ENCODE measurements around the gene BRD2.

BRD2 gene

DNA sequence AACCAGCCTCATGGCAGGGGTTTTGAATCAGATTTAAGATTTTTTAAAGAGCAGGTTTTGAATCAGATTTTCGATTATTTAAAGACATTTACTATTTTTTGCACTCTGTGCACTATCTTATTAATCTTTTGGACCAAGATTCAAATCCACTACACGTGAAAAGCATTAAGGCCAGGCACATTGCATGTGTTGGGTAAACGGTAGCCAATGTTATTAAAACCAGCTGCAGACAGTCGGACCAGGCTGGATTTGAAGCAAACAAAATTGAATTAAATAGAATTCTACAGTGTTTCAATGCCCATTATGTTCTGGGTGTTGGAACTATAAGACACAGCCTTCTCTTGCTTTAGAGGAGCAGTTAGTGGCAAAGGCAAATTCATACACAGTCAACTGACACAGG lies 33.3 kb downstream of the BRD2 start:
- no peak for DNase-seq

DNA sequence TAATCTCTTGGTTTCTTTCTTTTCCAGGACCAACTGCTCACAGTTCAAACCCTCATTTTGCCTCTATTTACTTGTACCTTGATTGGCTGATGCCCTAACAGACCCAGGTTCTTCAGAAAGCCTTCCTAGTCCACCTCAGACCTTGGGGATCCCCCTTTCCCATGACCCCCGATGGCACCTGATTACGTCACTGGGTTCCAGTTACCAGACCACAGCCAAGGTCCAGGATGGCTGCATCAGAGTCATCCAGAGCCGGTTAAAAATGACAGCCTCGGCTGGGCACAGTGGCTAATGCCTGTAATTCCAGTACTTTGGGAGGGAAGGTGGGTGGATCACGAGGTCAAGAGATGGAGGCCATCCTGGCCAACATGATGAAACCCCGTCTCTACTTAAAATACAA lies 36.5 kb downstream of the BRD2 start:
- no peak for DNase-seq

DNA sequence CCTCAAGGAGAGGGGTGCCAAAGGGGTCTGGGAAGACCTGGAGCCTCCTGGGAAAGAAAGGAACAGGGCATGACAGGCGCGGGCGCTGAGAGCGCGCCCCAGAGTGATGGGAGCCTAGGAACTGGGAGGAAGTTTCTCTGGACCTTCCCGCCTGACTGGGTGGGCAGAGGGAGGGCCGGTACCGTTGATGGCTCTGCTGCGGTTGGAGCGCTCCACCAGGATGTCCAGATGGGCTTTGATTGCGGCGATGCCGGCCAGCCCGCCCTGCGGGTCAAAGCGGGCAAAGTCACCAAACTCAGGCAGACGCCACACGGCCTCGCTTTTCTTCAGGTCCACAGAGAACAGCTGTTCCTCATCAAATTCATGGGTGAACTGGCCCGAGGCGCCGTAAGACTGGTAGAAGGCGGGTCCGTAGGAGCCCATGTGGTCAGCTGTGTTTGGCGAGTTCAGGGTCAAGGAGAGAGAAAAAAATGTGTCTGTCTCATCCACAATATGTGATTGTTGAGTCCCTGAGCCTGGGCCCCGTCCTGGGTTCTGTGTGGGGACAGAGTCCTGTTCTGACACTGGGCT lies 39.5 kb downstream of the BRD2 start:
- DNase-seq, result no peak

DNA sequence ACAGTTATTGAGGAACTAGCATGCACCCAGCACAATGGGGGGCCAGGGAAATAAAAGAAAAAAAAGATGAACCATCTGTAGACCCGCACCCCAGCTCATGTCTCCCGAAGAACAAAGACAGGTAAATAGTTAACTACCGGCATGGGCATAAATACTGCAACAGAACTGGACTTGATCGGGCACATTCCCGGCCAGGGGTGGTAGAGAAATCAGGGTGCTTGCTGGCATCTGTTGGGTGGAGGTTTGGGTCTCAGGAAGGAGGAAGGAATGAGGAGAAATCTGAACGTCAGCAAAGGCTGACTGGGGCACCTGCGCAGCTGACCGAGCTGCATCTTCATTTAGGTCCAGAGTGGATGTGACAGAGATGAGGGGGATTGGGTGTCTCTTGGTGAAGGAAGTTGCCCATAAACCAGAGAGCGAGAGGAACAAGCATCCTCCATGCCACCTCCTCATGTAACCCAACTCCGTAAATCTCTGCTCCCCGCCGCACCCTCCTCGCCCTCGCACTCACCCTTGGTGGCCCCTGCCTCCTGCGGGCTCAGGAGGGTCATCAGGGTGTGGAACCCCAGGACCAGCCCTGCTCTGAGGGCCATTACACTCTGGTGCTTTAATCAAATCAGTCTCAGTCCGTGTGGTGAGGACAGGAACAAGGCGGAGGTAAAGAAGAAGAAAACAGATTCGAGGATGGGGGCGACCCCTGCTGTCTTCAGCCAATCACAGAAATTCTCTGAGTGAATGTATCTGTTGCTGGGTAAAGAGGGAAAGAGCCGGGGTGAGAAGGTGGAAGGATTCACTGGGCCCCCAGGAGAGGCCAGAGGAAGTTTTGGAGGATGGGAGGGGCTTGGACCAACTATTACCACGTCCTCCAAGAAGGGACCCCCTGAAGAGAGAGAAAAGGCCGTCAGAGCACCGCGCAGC lies 40.8 kb downstream of the BRD2 start, which contains the start of gene HLA-DOA:
Gene HLA-DOA (minus strand): TSS at position 648 of the 918 bp plus-strand sequence.
- no peak for DNase-seq

DNA sequence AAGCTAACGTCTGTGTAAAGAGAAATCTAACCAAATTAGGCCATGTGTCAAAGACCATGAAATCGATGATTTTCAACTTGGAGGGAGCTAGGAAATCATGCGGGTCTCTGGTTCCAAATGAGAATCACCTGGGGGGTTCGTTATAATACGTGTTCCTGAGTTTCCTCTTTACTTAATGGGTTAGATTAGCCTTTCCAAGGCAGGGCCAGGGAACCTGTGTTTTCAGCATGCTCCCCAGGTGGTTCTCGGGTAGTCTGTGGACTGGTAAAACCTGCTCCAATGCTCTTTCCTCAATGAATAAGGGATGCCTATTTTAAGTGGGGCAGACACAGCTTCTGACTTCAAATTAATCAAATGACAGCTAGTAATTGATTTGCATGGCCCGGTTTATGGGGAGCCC lies 42.0 kb downstream of the BRD2 start:
- no peak for DNase-seq

DNA sequence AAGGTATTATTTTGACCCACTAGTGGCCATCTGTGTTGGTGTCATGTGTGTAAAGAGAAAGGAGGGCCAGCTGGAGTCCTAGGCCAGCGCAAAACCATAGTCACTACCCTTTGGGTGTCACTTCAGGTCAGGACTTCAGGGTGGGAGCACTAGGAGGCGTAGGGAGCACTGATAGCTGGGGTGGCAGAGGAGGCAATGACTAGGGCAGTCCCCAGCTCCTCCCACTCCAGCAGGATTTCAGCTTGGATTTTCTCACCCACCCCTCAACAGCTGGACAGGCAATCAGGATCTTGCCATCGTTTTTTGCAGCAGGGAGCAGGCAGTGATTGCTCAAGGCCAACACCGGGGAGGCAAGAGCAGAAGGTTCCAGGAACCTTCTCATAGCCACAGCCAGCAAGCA lies 45.2 kb downstream of the BRD2 start:
- DNase-seq, result no peak

DNA sequence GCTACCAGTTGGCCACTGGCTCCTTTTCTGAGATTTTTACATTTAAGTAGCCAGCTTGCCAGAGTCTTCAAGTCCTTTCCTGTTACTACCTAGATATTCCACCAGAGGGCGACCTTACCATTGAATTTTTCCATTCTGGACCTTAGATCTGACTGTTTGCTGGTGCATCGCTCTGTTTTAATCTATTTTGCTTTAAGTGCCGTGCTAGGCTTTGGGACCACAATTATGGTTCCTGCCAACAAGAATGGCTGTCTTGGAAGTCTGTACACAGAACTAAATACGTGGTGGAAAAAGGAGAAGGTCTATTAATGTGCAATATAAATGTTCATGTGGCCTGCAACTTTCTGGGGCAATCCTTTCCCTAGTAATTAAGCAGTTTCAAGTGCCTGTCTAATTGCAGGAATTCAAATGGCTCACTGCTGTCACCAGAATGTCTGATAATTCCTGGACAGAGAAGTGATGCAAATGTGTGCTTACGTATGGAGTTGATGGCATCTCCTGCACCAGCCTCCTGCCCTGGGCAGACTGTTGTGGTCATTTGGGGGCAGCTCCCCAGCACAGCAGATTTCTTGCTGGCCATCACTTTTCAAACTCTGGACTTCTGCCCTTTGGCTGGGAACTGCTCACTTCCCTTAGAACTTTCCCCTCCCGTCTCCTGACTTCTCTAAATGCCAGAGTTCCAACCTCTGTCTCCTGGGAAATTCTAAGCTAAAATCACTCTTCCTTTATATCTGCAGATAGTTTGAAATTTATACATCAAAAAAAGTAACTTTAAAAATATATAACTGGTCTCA lies 46.6 kb downstream of the BRD2 start:
- DNase-seq, result no peak

DNA sequence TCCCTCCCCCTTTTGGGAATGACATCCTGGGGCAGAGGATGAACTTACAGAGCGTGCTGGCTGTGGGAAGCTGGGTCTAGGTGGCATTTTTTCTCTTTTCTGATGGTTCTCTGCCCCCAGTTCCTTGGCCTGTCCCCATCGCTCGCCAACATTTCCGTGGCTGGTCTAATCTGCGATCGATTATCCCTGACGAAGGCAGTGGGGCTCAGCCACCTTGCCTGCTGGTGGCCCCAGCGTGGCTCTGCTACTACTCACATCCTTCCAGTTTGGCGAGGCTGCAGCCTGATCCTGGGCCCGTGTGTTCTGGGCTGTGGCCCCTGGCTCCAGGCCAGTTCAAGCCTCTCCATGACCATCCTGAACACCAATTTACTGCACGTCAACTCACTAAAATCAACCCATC lies 47.4 kb downstream of the BRD2 start:
- no peak for DNase-seq

DNA sequence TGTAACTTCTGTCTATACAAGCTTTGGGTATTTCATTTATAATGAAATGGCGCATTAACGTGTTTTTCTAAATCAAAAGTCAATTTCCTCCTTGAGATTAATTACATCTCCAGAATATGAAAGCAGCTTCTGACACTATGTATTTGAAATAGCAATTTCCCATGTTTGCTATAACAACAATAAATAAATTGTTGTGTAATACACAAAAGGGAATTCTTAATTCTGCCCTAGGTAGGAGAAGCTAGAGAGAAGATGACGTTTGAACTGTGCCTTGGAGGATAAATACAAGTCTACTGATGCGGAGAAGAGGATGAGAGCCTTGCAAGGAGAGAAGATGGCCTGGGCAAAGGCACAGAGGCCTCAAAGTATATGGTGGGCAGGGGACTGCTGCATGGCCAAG lies 48.6 kb downstream of the BRD2 start:
- DNase-seq, result no peak

DNA sequence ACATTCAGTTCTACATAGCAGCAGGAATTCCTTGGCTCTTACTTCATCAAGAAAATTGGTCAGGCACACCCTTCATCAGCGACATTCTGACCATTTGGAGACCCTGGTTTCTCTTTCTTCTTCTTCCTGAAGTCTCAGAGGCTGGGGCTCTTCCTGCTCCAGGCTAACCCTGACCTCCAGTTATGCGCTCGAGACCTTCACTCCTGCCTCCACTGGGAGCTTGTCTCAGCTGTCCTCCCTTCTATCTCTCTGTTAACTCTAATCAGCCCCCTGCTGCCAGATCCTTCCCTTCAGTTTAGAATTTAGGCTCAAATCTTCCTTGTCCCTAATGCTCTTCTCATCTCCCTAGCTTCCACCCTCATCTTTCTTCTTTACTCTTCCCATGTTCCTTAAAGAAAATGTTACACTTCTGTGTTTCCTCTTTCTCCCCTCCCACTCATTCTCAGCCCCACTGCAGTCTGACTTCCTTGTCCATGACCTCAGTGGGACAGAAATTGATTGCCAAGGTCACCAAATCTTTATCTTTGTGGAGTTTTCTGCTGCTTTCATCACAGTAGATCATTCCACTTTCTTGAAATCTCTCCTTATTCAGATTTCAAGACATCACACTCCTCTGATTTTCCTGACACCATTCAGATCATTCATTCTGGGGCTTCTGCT lies 49.4 kb downstream of the BRD2 start:
- no peak for DNase-seq

DNA sequence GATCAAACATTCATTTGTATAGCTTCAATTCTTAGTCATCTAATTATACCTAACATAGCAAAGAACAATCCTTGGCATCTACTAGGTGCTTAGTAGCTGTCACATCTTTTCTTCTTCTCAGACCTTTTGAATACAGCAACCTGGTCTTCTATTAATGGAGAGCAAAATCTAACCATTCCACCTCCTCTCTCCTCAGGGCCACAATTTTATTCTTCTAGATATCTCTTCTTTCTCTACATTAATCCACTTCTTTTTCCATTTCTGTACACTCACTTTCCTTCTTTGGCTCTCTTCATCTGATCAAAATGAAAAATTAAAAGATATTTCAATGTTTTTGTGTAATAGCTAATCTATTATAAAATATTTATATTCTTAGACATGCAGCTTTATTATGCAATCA lies 50.0 kb downstream of the BRD2 start:
- no peak for DNase-seq

DNA sequence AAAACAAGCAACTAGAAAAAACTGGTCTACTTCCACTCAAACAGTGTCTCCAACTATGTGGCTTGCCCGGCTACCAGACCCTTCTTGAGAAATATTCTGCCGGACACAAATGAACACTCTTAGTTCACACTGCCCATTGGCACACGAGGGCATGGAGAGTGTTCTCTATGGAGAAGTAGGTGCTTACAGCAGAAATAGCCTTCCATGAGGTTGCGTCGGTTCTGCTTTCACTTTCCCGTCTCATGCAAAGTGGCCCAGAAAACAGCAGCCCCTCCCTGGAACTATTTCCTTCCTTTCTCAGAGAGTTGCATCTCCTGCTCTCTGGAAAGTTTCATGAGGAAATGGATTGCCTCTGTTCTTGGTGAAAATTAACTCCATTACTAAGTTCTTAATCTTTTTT lies 50.5 kb downstream of the BRD2 start:
- no peak for DNase-seq

DNA sequence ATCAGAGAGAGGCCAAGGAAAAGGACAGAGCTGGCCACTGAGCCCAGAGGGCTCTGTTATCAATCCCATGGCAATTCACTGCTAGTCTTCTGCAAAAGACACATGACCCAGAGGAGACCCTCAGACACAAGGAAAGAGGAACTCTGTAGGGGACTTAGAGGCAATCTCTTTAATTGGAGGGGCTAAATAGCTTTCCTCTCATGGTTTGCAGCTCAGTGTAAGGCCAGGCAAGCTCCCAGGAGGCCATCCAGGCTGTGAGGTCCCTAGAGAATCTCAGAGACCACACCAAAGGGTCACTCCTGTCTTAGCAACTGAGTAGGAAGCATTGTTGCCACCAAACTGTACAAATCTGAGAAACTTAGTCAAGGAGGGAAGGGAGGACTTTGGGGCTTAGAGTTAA lies 51.0 kb downstream of the BRD2 start:
- no peak for DNase-seq

DNA sequence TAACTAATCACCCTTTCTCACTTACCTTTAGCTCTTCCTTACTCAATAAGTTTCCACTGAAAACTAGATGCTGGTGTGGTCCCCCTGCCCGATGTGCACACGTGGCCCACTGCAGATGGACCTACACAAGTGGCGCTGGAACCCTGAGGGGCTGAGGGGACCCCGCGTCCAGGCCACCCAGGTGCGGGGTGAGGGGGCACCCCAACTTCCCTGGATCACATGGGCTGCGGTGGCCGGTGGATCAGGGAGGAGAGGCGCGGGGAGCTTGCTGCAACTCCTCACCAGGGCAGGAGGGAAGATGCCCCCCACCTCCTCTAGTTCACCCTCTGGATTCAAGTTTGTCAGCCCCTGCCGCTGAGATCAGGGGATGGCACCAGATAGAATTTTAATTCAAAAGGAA lies 53.5 kb downstream of the BRD2 start:
- DNase-seq, result no peak

DNA sequence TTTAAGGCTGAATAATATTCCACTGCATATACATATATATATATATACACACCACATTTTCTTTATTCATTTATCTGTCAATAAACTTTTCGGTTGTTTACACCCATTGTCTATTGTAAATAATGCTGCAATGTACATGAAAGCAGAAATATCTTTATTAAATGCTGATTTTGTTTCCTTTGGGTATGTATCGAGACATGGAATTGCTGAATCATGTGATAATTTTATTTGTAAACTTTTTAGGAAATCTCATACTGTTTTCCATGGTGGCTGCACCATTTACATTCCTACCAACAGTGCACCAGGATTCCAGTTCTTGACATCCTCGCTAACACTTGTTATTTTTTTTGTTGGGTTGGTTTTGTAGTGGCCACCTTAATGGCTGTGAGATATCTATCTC lies 55.1 kb downstream of the BRD2 start:
- DNase-seq, result no peak

DNA sequence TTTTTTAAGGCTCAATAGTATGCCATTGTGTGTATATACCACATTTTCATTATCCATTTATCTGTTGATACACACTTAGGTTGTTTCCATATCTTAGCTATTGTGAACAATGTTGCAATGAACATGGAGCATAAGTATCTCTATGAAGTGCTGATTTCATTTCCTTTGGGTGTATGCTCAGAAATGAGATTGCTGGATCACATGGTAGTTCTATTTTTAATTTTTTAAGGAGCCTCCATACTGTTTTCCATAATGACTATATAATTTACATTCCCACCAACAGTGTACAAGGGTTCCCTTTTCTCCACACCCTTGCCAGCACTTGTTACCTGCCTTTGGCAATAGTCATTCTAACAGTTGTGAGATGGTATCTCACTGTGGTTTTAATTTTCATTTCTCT lies 56.1 kb downstream of the BRD2 start:
- no peak for DNase-seq

DNA sequence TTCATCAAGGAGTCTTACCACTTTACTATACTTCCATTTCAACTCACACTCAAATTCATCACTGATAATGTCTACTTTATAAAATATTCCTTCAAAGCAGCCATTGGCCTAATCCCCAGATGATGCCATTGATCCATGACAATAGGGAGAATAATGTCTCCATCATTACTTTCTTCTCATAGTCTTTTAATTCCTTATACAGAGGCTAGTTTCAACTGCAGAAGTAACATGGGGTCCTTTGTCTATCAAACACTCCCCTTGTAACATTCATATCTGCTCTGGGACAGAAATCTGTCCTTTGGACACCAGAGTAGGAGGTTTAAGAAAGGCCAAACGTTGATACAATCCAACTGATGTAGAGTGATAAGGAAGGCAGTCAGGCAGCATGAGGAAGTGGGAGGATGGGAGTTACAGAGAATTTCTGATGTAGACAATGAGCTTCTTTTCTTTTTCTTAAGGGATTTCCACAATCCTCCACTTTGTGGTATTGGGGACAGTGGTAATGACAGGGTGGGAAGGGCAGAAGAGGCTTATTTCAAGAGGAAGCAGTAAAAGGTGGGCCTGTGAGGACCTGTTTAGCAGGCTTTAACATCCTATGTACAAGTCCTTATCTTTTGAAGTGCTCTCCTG lies 59.9 kb downstream of the BRD2 start:
- no peak for DNase-seq

DNA sequence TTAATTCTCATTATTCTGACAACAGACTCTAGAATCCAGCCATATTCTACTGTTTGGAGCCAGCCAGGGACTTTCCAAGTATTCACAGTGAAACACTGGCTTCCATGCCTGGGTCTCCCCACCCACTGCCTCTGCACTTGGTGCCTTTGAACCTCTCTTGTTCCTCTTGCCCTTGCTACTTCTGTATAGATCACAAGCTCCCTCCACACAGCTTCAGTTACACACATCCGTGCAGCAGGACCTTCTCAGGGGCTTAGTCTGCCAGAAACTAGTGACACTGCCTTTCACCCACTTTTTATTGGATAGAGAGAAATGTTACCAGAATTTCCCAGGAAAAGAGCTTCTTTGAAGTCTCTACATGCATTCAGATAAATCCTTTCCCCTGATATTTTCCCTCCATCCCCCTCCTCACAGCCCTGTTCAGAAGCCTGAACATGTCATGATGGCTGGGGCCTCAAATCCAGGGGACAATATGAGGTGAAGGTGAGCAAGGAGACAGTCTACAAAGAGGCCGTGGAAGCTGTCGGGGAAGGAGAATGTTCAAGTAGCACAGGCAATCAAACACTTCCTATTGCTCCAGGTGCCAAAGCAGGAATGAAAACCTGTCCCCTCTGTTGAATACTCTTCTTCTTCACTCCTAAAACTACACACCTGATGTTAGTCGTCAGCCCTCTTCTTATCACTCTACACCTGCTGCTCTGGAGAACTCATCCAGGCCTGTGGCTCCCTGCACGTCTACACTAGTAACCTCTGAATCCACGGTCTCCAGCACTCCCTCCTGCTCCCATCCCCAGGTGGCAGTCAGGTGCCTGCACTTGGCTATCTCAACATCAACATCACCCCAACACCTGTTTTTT lies 61.2 kb downstream of the BRD2 start:
- no peak for DNase-seq

DNA sequence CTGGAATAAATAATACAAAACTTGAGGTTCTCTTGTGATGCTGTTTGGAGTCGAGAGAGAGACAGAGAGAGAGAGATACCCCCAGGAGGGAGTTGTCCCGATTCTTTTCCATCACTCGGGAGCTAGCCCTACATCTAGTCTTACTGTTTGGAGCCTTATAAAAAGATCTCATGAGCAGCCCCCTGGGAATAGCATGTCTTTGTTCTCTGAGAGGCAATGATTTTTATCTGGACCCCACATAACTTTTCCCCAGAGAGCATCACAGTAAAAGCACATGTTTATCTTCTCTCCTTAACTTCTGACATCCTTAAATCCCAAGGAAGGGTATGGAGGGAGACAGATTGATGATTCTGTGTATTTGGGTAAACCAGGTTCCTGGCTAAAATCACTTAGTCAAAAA lies 61.9 kb downstream of the BRD2 start:
- DNase-seq, result no peak

All from left hindlimb (tissue), 1 donor.